HG03460 (cell line): ENCODE measurements around the gene EMC9.

ENCODE experiments used
- ATAC-seq: cut with Tn5 transposase; IDR thresholded peaks from one replicate; pipeline ENCODE4 v1.9.1; 2021; ENCODE audit not compliant: unreplicated experiment

Gene EMC9

GRCh38 chr14:24149302-24149969 lies 8.0 kb upstream of the EMC9 start:
- ATAC-seq: no peak

GRCh38 chr14:24147761-24148428 lies 6.5 kb upstream of the EMC9 start:
- no peak for ATAC-seq

GRCh38 chr14:24146978-24147760 lies 5.8 kb upstream of the EMC9 start, which contains the start of gene RNF31:
TSS of gene RNF31 (plus strand) at chr14:24147498. CDS start at chr14:24147699, 201 bp downstream.
- ATAC-seq: peak; percentile 80

- peak; percentile 58 for ATAC-seq
These were observed 5.1 kb upstream of the EMC9 start, which contains the start of gene PSME2 for GRCh38 chr14:24146453-24146977. TSS of gene PSME2 (minus strand) at chr14:24146610. CDS start at chr14:24146581, 29 bp downstream.

- ATAC-seq: no peak
These were observed 4.5 kb upstream of the EMC9 start for GRCh38 chr14:24145690-24146452.

- ATAC-seq: no peak
These were observed 3.8 kb upstream of the EMC9 start for GRCh38 chr14:24145219-24145618.

GRCh38 chr14:24144451-24144850 lies 3.1 kb upstream of the EMC9 start:
- ATAC-seq: no peak

- no peak for ATAC-seq
These were observed 2.1 kb upstream of the EMC9 start for GRCh38 chr14:24143511-24143910.

GRCh38 chr14:24139272-24139934 lies 2.0 kb downstream of the EMC9 start:
- no peak for ATAC-seq

DNA sequence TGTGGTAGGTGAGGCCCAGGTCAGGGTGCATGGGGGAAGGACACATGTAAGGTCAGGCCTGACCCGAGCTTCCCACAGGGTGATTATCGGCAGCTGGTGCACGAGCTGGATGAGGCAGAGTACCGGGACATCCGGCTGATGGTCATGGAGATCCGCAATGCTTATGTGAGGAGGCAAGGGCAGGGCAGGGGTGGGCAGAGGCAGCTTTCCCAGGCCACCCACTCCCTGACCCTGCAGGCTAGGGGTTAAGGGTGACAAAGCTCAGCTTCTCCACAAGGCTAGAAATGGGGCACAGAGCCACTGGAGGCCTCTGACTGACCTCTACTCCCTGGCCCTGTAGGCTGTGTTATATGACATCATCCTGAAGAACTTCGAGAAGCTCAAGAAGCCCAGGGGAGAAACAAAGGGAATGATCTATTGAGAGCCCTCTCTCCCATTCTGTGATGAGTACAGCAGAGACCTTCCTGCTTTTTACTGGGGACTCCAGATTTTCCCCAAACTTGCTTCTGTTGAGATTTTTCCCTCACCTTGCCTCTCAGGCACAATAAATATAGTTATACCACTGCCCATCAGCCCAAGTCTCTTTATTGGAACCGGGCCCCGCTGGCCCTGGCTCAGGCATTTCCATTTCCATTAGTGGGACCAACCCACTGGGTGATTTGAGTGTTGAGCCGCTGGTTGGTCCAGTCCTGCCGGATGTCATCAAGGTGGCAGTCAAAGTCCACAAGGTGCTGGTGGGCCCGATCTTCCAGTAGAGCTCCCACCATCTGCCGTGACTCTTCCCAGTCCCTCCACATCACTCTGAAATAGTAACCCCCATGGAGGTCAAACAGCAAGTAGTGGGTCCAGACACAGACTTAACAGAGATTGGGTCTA lies 2.8 kb downstream of the EMC9 start:
- ATAC-seq: no peak

DNA sequence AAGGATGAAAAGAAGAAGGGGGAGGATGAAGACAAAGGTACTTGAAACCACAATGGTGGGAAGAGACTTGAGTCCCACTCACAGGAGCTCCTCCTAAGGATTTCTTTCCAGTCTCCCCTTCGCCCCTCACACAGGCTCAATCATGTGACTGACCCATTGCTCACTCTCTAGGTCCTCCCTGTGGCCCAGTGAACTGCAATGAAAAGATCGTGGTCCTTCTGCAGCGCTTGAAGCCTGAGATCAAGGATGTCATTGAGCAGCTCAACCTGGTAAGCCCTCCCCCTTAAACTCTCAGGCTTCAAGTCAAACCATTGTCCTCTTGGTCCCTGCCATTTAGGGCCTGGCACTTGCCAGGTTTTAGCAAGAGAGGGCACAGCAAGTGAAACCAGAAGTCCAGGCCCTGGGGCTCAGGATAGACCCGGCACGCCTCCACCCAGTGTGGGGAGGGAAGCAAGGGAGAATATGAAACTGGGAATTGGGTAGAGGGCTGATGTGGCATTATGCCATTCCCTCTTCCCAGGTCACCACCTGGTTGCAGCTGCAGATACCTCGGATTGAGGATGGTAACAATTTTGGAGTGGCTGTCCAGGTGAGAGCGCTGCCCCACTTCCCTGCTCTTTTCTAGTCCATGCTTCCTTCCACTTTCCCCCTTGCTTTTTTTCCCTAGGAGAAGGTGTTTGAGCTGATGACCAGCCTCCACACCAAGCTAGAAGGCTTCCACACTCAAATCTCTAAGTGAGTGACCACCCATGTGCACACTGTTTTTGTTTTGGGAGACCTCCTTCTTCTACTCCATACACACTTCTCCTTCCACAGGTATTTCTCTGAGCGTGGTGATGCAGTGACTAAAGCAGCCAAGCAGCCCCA lies 3.6 kb downstream of the EMC9 start:
- no peak for ATAC-seq

GRCh38 chr14:24136684-24137528 lies 4.5 kb downstream of the EMC9 start:
- ATAC-seq: no peak

DNA sequence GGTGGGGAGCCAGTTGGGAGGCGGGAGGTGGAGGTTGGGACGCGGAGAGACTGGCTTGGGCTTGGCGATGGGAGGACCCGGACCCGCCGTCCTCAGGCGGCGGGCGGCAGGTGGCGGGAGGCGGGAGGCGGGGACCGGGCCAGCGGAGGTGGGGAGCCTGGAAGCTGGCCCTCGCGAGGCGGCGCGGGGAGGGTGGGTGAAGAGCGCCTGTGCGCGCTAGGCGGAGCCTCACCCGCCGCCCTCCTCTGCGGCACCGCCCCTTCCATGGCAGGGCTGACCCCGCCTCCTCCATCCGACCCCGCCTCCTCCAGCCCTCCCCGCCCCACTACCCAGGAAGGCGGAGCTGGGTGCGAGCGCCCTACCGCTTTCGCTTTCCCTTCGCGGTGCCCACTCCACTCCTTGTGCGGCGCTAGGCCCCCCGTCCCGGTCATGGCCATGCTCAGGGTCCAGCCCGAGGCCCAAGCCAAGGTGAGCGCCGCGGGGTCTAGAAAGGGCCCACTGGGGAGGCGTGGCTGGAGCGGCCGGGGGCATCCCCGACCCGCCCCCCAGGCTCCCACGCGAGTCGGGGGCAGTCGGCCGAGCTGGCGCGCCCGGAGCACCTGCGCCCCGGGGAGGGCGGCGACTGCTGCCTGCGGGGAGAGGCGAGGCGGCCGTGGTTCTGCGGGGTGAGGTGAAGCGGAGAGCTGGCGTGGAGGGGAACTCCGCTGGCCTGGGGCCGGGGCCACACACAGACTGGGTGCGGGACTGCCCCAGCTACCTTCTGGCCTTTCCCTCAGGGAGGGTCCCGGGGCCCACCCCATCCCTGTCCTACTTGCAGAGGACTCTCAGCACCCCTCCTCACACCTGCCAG lies 5.3 kb downstream of the EMC9 start, which contains the start of gene PSME1:
Gene PSME1 (plus strand): TSS at position 361 of the 850 bp plus-strand sequence. CDS start 69 bp downstream, at position 430.
- ATAC-seq: peak; percentile 84

- ATAC-seq: peak; percentile 1
These were observed 5.9 kb downstream of the EMC9 start for GRCh38 chr14:24135584-24135833.

DNA sequence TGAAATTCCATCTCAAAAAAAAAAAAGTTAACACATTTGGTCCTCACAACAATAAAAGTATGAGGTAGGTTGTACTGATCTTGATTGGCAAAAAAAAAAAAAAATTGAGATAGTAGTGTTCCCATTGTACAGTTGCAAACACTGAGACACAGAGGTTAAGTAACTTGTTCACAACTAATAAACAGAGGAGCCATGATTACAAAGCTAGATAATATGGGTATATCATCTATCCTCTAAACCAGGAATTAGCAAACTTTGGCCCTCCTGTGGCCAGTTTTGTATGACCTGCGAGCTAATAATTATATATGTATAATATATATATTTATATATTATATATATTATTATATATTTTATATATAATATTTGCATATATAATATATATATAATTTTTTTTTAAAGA lies 7.7 kb downstream of the EMC9 start:
- ATAC-seq: no peak

GRCh38 chr14:24132976-24133375 lies 8.4 kb downstream of the EMC9 start:
- ATAC-seq: no peak
